NCI-H524 treated with DMSO at 0.1 percent for 48 hours (cell line): ENCODE data around the gene FAM174C.

Experiments
- DNase-seq: peaks from one replicate; lab custom pipeline; 2025; lab: John Stamatoyannopoulos, UW

Gene FAM174C

GRCh38 chr19:1321539-1321938, 46.2 kb downstream of the FAM174C start:
- no peak for DNase-seq

GRCh38 chr19:1322198-1322981, 47.1 kb downstream of the FAM174C start:
- no peak for DNase-seq

GRCh38 chr19:1324249-1324805, 49.0 kb downstream of the FAM174C start:
- no peak for DNase-seq

GRCh38 chr19:1324806-1325567, 49.7 kb downstream of the FAM174C start:
- DNase-seq, result no peak

GRCh38 chr19:1325568-1326294, 50.4 kb downstream of the FAM174C start:
- DNase-seq, result no peak

- DNase-seq, result no peak
Measured at GRCh38 chr19:1327125-1327524, 51.8 kb downstream of the FAM174C start.
